Effector memory CD8-positive, alpha-beta T cell (primary cell): ENCODE results near the gene SDF4.
A peak's percentile ranks its signal among the peaks of the same experiment; 100 is the strongest.

Experiments used
- ATAC-seq: fragments of 150-1000 bp; cut with Tn5 transposase; replicated peaks from 2 replicates; pipeline ENCODE4 v1.10.0; 2021; ENCODE audit warnings: mild to moderate bottlenecking, moderate library complexity
- DNase-seq, 3 experiments: peaks; one replicate each; pipeline ENCODE4 v3.0.0; 2021
- H3K27ac Mint-ChIP-seq, 2 donors: one replicate each; pipeline ENCODE4 v1.8.0; 2022; ENCODE audit warnings: mild to moderate bottlenecking in 2 of 2, mixed read lengths in 2 of 2, moderate library complexity in 2 of 2
- H3K27me3 Mint-ChIP-seq, 2 donors: one replicate each; pipeline ENCODE4 v1.8.0; 2022; ENCODE audit warnings: mixed read lengths in 2 of 2
- H3K36me3 Mint-ChIP-seq: one replicate; pipeline ENCODE4 v1.8.0; 2022; ENCODE audit warnings: mild to moderate bottlenecking, moderate library complexity, mixed read lengths; ENCODE audit not compliant: insufficient read depth
- H3K4me1 Mint-ChIP-seq, 2 donors: one replicate each; pipeline ENCODE4 v1.8.0; 2022; ENCODE audit warnings: low read depth in 2 of 2, mixed read lengths in 2 of 2
- H3K4me3 Mint-ChIP-seq, 2 donors: one replicate each; pipeline ENCODE4 v1.8.0; 2022; ENCODE audit warnings: mild to moderate bottlenecking in 2 of 2, mixed read lengths in 2 of 2, moderate library complexity in 2 of 2
- H3K9me3 Mint-ChIP-seq, 2 donors: one replicate each; pipeline ENCODE4 v1.8.0; 2022; ENCODE audit warnings: mixed read lengths in 2 of 2
- total RNA-seq, 9 experiments: gene quantifications; one replicate each; lab custom pipeline; 2026; lab: John Stamatoyannopoulos, UW

The SDF4 gene, protein sequence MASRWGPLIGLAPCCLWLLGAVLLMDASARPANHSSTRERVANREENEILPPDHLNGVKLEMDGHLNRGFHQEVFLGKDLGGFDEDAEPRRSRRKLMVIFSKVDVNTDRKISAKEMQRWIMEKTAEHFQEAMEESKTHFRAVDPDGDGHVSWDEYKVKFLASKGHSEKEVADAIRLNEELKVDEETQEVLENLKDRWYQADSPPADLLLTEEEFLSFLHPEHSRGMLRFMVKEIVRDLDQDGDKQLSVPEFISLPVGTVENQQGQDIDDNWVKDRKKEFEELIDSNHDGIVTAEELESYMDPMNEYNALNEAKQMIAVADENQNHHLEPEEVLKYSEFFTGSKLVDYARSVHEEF
- total RNA-seq: 85.2 to 388 (median 149) reads per million in 9 experiments

DNA sequence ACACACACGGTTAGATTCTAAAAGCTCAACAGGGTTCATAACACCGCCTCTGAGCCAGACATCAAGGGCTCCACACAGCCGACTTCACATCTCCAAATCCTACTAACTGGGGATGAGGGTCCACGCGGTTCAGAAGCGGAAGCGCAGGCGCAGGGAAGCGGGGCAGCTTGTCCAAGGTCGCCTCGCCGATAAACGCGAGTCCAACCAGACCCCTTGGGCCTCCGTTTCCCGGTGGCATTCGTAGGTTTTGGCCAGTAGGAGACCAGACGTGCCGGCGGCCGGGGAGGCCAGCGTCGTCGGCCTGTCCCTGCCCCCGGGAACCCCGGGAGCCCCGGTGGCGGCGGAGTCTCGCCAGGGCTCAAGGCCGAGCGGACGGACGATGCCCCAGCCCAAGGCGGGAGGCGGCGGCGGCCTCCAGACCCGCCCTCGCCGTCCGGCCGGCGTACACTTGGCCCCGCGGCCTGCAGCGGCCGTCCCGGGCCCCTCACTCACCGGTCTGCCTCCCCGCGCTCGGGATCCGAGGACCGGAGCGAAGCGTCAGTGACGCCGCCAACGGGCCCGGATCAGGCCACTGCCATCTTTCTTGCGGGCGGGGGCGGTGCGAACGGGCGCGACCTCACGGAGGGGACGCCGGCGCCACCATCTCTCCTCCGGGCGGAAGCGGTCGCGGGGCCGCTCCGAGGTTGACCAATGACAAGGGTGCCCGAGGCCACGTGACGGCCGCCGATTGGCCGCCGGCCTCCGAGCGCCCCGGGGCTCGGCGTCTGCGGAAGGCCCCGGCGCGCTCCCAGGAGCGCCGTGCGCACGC, at the start of gene SDF4:
TSS of gene SDF4 (minus strand) at position 602 of the 808 bp plus-strand sequence. CDS start 3,229 bp downstream, outside the sequence.
- peak; percentile 95 for ATAC-seq
- H3K9me3 Mint-ChIP-seq: no peaks in the 10 kb centered on the region
- peak within 1 kb of the TSS; percentile 84 to 89 for H3K4me3 Mint-ChIP-seq
- H3K27ac Mint-ChIP-seq: peak within 1 kb of the TSS; percentile 80 to 91
- DNase-seq: peak; percentile 94 to 96 (median 95)
- peaks cover 25% of the 10 kb centered on the region for H3K36me3 Mint-ChIP-seq
- H3K27me3 Mint-ChIP-seq: no peaks in the 10 kb centered on the region
- H3K4me1 Mint-ChIP-seq: peaks cover 29% of the 10 kb centered on the region in 2 donors

DNA sequence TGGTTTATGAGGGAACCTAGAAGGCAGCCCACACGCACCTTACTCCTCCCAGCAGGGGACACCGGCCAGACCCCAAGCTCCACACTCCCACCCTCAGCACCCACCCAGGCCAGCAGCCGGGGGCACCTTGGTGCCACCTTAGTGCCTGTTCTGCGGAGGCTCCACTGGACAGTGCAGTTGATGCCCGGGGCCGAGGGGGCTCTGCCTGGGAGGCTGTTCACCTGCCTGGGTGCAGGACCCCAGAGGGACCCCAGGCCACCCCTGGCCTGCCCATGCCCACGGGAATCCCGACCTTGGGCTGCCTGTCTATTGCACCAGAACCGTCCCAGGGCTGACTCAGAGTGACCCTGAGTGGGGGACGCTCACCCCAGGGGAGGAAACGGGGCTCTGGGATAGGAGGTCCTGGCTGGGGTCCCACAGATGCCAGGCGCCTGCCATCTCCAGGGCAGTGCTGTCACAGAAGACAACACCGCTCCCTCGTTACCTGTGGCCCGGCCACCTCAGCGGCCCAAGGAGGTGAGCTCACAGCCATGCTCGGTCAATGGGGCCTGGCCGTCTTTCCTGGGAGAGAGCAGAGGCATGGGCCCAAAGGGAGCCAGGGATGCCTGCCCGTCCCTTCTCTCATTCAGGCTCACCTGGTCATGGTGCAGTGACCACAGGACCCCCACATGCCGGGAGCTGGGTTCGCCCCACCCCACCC, 49.1 kb upstream of the SDF4 start:
- Mint-ChIP-seq H3K4me3 (no peak overlapping the region), H3K27me3 (no peaks in the 10 kb centered on the region), H3K9me3 (no peaks in the 10 kb centered on the region), H3K27ac (no peak overlapping the region), H3K36me3 (no peaks in the 10 kb centered on the region), H3K4me1 (peaks cover 0 to 3% of the 10 kb centered on the region in 2 donors)
- ATAC-seq (no peak), DNase-seq (no peak)

DNA sequence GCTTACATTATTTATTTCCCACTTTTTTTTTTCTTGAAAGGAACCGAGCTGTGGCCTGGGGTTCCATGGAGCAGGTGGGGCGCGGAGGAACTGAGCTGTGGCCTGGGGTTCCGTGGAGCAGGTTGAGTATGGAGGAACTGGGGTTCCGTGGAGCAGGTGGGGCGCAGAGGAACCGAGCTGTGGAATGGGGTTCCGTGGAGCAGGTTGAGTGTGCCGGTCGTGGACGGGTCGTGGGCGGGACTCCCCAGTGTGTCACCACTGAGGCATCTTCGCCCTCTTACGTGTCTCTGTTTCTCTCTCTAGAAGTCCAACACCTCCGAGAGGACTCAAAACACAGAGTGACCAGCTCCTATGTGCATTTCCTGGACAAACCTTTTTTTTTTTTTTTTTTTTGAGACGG, 47.2 kb upstream of the SDF4 start:
- Mint-ChIP-seq H3K27me3 (no peaks in the 10 kb centered on the region), H3K27ac (no peak overlapping the region), H3K36me3 (no peaks in the 10 kb centered on the region), H3K9me3 (no peaks in the 10 kb centered on the region), H3K4me1 (peaks cover 0 to 7% of the 10 kb centered on the region in 2 donors), H3K4me3 (no peak overlapping the region)
- DNase-seq (no peak), ATAC-seq (no peak)

DNA sequence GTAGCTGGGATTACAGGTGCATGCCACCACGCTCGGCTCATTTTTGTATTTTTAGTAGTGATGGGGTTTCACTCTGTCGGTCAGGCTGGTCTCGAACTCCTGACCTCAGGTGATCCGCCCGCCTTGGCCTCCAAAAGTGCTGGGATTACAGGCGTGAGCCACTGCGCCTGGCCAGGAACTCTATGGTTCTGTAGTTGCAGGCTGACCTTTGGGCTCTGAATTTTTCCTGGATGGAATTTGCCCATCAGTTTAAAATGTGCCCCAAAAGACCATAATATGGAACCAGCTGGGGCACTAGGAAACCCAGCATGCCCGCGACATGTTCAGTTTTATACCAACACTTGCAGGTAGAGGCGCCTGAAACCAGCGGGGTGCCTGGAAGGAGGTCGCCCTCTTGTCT, 46.8 kb upstream of the SDF4 start:
- Mint-ChIP-seq H3K27me3 (no peaks in the 10 kb centered on the region), H3K4me3 (no peak overlapping the region), H3K27ac (no peak overlapping the region), H3K36me3 (no peaks in the 10 kb centered on the region), H3K9me3 (no peaks in the 10 kb centered on the region), H3K4me1 (peaks cover 0 to 5% of the 10 kb centered on the region in 2 donors)
- no peak for ATAC-seq
- no peak for DNase-seq

DNA sequence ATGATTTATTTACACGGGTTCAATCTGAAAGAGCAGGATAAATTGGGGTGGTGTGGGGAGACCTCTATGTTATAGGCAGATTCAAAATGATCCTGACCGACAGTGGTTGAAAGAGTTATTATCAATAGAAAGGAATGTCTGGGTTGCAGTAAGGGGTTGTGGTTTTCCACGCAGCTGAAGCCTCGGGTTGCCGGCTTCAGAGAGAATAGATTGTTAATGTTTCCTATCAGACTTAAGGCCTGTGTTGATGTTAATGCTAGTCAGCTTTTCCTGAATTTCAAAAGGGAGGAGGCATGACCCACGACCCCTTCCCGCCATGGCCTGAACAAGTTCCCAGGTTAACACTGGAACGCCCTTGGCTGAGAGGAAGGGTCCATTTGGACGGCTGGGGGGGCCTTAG, 44.0 kb upstream of the SDF4 start:
- Mint-ChIP-seq H3K36me3 (peaks cover 17% of the 10 kb centered on the region), H3K4me3 (peak overlapping the region in 1 of 2 donors; percentile 37), H3K9me3 (no peaks in the 10 kb centered on the region), H3K4me1 (peaks cover 17 to 20% of the 10 kb centered on the region in 2 donors), H3K27ac (no peak overlapping the region), H3K27me3 (no peaks in the 10 kb centered on the region)
- ATAC-seq (no peak), DNase-seq (no peak)

DNA sequence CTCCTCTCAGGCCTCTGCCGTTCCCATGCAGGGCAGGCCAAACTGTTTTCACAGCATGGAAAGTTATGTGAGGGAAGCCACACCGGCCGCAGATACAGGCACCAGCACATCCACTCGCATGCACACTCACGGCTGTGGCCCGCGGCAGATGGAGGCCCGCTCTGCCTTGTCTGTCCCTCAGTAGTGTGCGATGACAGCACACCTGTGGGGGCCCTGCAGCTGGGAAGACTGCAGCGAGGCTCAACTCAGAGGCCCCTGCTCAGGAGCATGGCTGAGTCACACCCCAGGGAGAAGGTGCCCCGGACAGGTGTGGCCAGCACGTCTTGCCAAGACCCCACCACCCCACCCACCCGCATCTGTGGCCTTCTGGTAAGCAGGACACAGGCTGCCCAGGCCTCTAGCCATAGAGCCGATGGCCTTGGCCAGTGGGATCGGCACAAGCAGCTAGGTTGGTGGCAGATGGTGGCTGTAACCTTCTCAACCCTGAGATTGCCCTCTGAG, 43.2 kb upstream of the SDF4 start:
- DNase-seq (no peak), ATAC-seq (no peak)
- Mint-ChIP-seq H3K4me1 (peaks cover 26 to 28% of the 10 kb centered on the region in 2 donors), H3K36me3 (peaks cover 21% of the 10 kb centered on the region), H3K27ac (peak overlapping the region in 1 of 2 donors; percentile 23), H3K9me3 (no peaks in the 10 kb centered on the region), H3K4me3 (peak overlapping the region; percentile 86 to 87), H3K27me3 (no peaks in the 10 kb centered on the region)

DNA sequence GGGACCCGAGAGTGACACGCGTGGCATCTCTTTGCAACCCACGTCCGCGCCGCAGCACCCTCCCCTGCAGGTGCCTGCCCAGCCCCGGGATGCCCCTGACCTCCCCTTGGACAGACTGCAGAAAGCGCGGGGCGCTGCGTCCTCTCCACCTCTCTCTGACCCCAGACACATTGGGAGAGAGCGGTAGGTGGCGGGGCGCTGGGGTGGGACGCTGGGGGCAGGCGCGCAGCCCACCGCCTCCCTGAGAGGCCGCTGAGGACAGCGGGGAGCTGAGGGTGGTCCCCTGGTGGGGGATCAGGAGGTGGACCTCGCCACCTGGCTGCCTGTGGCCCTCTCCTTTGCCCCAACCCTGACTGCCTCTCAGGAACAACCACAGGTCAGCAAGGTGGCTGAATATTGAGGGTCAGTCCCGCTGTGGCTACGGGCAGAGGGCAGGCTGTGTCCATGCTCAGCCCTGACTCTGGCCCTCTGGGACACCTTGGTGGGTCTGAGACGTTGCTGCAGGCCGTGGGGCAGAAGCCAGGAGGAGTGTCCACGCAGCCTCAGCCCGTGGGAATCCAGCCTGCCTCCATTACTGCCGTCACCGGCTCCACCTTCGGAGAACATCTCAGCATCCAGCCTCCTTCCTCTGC, 42.6 kb upstream of the SDF4 start:
- no peak for ATAC-seq
- DNase-seq: no peak
- Mint-ChIP-seq H3K27me3 (no peaks in the 10 kb centered on the region), H3K27ac (peak overlapping the region in 1 of 2 donors; percentile 23), H3K36me3 (peaks cover 25% of the 10 kb centered on the region), H3K4me1 (peaks cover 29 to 31% of the 10 kb centered on the region in 2 donors), H3K9me3 (no peaks in the 10 kb centered on the region), H3K4me3 (peak overlapping the region; percentile 86 to 87)

DNA sequence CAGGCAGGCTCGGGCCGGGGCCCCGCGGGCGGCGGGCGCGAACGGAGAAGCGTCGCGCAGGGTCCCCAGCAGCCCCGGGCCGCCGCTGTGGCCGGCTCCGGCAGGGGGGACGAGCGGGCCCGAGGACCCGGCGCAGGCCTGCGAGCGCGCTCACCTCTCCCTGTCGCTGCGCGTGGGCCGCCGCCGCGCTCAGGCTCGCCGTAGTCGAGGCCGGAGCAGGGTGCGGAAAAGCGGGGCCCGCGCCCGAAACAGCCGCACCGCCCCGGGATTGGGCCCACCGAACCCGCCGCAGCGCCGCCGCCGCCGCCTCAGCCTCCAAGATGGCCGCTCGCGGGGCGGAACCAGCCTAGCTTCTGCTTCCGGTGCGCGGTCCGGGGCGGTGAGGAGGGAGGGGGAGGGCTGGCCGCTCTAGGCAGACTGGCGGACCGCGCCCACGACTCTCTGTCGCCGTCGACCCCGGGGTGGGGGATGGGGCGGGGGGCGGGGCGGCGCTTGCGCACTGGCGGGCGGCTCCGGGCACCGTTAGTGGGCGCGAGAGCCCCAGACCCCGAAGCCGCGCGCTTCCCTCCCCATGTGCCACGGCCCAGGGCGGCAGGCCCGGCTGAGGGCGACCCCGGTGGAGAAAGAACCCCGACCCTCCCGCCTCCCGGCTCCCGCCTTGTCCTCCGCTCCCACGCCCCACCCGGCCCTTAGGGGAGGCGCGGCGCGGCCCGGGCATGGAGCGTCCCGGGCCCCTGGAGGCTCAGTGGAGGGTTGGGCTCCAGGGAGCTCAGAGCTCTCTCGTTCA, 41.9 kb upstream of the SDF4 start, which contains the start of gene UBE2J2:
TSS of gene UBE2J2 (minus strand) at position 343 of the 787 bp plus-strand sequence. CDS start 5,862 bp downstream, outside the sequence.
- no peaks in the 10 kb centered on the region for H3K27me3 Mint-ChIP-seq
- peaks cover 25% of the 10 kb centered on the region for H3K36me3 Mint-ChIP-seq
- peak; percentile 97 for ATAC-seq
- peak; percentile 81 to 85 (median 83) for DNase-seq
- H3K27ac Mint-ChIP-seq: peak within 1 kb of the TSS; percentile 79 to 92
- peaks cover 29 to 34% of the 10 kb centered on the region in 2 donors for H3K4me1 Mint-ChIP-seq
- H3K4me3 Mint-ChIP-seq: peak within 1 kb of the TSS; percentile 86 to 87
- H3K9me3 Mint-ChIP-seq: no peaks in the 10 kb centered on the region

DNA sequence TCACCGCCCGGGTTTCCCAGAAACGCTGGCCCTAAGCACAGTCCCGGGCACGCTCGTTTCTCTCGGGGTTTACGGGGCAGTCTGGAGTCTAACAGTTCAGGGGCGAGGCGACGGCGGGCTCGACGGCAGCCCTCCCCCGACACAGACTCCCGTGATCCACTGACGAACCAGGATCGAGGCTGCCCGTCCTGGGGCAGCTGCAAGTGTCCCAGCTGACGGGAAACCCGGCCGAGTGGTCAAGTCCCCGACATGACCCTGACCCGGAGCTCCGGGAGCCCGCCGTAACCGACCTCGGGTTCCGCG, 41.4 kb upstream of the SDF4 start:
- H3K36me3 Mint-ChIP-seq: peaks cover 27% of the 10 kb centered on the region
- peaks cover 32 to 37% of the 10 kb centered on the region in 2 donors for H3K4me1 Mint-ChIP-seq
- ATAC-seq: peak; percentile 3
- H3K27me3 Mint-ChIP-seq: no peaks in the 10 kb centered on the region
- H3K27ac Mint-ChIP-seq: peak overlapping the region; percentile 79 to 92
- H3K9me3 Mint-ChIP-seq: no peaks in the 10 kb centered on the region
- H3K4me3 Mint-ChIP-seq: peak overlapping the region; percentile 86 to 87
- no peak for DNase-seq

DNA sequence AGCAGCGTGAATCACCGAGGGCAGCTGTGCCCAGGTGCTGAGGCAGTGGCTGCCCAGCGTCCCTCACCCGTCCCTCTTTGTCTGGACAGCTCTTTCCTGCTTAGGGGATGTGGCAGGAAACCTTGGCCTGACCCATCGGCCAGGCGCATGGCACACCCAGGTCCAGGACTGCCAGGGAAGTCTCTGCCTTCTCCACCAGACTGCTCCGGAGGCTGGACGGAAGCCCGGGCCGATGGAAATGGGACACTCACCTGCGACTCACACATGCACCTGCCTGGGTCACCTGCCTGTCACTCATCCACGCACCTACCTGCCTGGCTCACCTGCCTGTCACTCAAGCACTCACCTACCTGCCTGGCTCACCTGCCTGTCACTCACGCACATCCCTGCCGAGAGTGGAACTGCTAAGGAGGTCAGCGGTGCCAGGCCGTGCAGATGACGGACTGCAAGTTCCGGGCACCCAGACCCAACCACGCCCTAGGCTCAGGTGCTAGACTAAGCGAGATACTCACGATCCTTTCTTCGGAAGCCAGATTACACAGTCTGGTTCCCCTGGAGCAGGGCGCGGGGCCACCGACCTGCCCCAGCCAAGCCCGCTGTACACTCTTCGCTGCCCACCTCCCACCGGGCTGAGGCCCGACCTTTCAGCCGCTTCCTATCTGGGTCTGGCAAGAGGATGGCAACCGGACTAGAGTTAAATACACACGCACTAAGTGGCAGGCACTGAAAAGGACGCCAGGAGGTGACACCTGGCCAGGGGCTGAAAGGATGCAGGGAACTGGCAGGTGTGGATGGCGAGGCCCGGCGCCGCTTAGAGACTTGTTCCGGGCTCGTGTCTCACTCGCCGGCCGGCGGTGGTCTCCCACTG, 40.8 kb upstream of the SDF4 start:
- peak in 1 of 3 experiments; percentile 16 for DNase-seq
- Mint-ChIP-seq H3K27ac (peak overlapping the region; percentile 79 to 92), H3K27me3 (no peaks in the 10 kb centered on the region), H3K4me1 (peaks cover 35 to 40% of the 10 kb centered on the region in 2 donors), H3K9me3 (no peaks in the 10 kb centered on the region), H3K4me3 (peak overlapping the region; percentile 86 to 87), H3K36me3 (peaks cover 30% of the 10 kb centered on the region)
- peak; percentile 6 for ATAC-seq

DNA sequence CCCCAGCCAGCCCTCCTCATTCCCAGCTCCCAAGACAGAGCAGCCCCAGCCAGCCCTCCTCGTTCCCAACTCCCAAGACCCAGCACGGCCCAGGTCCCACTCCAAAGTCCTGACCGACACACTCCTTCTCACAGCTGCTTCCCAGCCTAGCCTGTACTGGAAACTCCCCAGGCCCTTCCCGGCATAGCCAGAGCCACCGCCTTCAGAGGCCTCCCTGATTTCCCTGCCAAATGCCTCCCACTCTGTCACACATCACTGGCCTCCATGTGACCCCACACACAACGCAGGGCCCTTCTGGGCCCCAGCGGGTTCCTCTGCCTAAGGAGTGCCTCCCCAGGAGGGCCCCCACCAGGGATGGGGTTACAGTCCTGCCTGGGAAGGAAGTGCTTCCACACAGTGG, 39.0 kb upstream of the SDF4 start:
- ATAC-seq (no peak), DNase-seq (no peak)
- Mint-ChIP-seq H3K4me1 (peaks cover 41 to 44% of the 10 kb centered on the region in 2 donors), H3K27ac (peak overlapping the region; percentile 79 to 92), H3K36me3 (peaks cover 36% of the 10 kb centered on the region), H3K27me3 (no peaks in the 10 kb centered on the region), H3K9me3 (no peaks in the 10 kb centered on the region), H3K4me3 (peak overlapping the region; percentile 48 to 87)
